Gastroesophageal sphincter (tissue), 3 donors: ENCODE data around the gene C1QTNF4.
A peak's percentile ranks its signal among the peaks of the same experiment; 100 is the strongest.

Source experiments
- POLR2A ChIP-seq, 2 donors: fragments of 450-650 bp; IDR thresholded peaks; one replicate each; pipeline ENCODE4 v1.6.1; 2017; ENCODE audit warnings: antibody characterized with exemption in 2 of 2, mild to moderate bottlenecking in 2 of 2, moderate library complexity in 1 of 2
- POLR2AphosphoS5 ChIP-seq: sonication (generic); formaldehyde crosslinking; IDR thresholded peaks from one replicate; pipeline ENCODE4 v1.6.1; 2017; ENCODE audit warnings: antibody characterized with exemption
- TF ChIP-seq, protein P1 (sequence below), 4 experiments: fragments of 200-600 bp in 2 of 4; fragments of 450-650 bp in 2 of 4; sonication (generic) in 1 of 4; IDR thresholded peaks; one replicate each; pipeline ENCODE4 v1.5.1; 2017 to 2019; ENCODE audit warnings: antibody characterized with exemption in 4 of 4, mild to moderate bottlenecking in 2 of 4, moderate library complexity in 2 of 4

GRCh38 chr11:47551086-47551485, 43.1 kb downstream of the C1QTNF4 start:
- TF ChIP-seq, protein P1, sequence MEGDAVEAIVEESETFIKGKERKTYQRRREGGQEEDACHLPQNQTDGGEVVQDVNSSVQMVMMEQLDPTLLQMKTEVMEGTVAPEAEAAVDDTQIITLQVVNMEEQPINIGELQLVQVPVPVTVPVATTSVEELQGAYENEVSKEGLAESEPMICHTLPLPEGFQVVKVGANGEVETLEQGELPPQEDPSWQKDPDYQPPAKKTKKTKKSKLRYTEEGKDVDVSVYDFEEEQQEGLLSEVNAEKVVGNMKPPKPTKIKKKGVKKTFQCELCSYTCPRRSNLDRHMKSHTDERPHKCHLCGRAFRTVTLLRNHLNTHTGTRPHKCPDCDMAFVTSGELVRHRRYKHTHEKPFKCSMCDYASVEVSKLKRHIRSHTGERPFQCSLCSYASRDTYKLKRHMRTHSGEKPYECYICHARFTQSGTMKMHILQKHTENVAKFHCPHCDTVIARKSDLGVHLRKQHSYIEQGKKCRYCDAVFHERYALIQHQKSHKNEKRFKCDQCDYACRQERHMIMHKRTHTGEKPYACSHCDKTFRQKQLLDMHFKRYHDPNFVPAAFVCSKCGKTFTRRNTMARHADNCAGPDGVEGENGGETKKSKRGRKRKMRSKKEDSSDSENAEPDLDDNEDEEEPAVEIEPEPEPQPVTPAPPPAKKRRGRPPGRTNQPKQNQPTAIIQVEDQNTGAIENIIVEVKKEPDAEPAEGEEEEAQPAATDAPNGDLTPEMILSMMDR (IDR thresholded peaks at IDR 0.05): peak in 3 of 4 experiments; percentile 4 to 11 (median 9)
- TF ChIP-seq POLR2A (IDR thresholded peaks at IDR 0.05) (no peak), POLR2AphosphoS5 (no peak)
